GM18508 (cell line): Measurements from ENCODE around the gene CCL16.
"Not testable (repeated sequence)": the region's sequence is repeated elsewhere in the genome, so short reads cannot be mapped to it uniquely, and the experiment has no call there.

ENCODE experiments used
- ATAC-seq: cut with Tn5 transposase; IDR thresholded peaks from one replicate; pipeline ENCODE4 v1.9.1; 2021; ENCODE audit warnings: moderate number of reproducible peaks; ENCODE audit not compliant: insufficient read depth, unreplicated experiment

CCL16 gene, protein sequence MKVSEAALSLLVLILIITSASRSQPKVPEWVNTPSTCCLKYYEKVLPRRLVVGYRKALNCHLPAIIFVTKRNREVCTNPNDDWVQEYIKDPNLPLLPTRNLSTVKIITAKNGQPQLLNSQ

DNA sequence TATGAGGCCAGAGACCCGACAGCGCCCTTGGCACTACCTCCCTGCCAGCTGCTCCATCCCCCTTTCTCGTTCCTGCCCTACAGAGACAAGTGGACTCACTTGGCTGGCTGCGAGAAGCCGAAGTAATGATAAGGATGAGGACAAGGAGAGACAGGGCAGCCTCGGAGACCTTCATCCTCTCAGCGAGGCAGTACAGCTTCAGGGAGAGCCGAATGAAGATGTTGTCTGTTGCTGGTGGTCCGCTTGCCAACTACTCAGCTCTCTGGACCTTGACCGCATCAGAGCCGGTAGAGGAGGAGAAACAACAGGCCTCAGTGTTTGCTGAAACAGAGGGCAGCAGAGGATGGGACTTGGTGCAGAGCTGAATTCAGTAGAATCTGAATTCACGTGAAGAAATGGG, at the start of gene CCL16:
TSS of gene CCL16 (minus strand) at position 252 of the 400 bp plus-strand sequence. CDS start at position 175, 77 bp downstream.
- no peak for ATAC-seq

DNA sequence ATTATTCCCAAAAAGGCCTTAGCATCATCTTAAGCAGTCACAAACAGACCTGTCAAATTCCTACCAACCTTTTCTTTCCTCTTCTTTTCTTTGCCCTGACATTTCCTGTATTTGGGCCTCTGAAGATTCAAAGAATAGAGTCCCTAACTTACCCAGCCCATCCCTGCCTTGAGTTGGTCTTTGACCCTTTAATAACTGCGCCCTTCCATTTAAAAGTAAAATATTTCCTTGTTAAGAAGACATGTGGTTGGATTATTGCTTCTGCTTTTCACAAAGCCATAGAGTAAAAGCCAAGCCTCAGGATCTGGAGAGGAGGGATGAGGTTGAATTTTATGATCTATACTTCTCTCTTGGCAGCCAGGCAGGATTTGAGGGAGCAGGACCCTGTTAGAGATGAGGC, 49.7 kb upstream of the CCL16 start:
- no peak for ATAC-seq

DNA sequence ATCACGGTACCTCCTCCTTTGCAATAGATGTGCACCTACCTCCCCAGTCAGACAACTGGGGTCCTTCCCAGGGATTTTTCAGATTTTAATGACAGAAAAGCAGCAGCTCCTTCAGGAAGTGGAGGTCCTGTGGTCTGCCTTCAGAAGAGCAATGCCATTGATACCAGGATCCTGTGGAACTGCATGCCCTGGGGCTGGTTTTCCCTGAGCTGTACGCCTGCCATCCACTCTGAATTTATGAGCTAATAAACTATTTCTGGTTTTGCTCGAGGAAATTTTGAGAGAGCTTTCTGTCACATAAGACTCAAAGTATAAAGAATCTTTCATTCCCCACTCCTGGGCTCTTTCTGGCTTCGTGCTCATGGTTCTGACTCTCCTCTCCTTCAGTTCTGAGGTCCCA, 46.5 kb upstream of the CCL16 start:
- no peak for ATAC-seq

DNA sequence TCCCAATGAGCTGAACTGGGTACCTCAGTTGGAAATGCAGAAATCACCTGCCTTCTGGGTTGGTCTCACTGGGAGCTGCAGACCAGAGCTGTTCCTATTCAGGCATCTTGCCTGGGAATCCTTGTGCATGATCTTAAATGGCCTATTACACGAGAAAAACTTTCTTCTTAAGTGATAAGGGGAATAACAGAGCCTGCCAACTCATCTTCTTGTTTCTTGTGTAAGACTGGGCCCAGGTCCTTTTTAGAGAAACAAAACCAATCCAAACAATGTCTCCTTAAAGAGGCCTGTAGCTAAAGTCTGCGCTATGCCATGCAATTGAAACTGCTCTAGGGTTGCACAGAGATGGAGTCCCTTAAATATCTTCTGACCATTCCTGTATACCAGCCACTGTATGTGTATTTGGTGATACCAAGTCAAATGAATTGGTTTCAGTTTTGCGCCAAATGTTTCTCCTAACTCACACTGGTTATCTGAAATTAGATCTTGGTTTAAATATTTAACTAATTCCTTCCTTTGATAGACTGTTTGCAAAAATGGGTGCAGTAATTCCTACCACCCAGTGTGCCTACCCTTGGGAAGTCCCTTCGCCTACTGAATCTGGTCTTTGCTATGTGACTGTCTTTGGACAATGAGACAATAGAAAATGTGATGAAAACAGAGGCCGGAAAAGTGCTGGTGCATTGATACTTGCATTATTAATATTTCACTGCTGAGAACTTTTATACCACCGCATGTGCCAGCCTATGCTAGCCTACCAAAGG, 43.0 kb upstream of the CCL16 start:
- no peak for ATAC-seq

DNA sequence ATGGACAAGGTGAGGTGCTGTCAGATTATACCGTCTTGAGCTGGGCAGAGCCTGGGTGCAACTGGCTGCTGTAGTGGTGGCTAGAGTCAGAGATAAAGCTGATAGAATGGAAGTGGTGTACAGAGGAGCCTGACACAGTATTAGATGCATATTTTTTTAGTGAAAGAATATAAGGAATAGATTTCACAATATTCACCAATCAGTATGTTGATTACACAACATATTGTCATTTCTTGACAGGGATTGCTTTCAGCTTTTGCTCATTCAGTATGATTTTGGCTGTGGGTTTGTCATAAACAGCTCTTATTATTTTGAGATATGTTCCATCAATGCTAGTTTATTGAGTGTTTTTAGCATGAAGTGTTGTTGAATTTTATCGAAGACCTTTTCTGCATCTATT, 38.1 kb upstream of the CCL16 start:
- no peak for ATAC-seq

DNA sequence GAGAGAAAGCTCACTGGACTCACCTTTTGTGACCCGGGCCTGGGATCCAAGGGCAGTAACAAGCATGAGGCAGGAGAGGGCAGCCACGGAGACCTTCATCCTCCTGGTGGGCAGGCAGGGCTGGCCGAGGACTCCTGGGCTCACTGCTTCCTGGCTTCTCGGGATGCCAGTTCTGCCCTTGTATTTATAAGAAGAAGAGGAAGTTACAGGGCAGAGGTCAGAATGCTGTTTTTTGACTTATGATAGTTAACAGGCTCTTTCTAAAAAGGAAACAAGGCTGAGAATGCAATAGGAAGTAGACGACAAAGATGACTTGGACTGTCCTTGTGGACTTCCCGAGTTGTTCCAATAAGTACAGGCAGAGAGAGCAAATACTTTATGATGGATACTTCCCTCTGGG, 36.5 kb upstream of the CCL16 start, which contains the start of gene CCL23:
TSS of gene CCL23 (minus strand) at position 174 of the 400 bp plus-strand sequence. CDS start at position 99, 75 bp downstream.
- ATAC-seq: no peak

DNA sequence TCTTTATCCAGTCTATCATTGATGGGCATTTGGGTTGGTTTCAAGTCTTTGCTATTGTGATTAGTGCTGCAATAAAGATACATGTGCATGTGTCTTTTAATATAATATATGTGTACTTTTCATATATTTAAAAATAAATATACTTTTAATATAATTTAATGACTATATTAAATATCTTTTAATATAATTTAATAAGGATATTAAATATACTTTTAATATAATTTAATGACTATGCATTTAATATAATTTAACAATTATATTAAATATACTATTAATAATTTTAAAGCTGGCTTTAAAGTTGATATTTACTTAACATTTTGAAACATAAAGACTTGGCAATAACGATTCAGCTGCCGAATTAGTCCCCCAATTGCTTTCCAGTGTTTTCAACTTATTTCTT, 35.3 kb upstream of the CCL16 start:
- ATAC-seq: no peak

DNA sequence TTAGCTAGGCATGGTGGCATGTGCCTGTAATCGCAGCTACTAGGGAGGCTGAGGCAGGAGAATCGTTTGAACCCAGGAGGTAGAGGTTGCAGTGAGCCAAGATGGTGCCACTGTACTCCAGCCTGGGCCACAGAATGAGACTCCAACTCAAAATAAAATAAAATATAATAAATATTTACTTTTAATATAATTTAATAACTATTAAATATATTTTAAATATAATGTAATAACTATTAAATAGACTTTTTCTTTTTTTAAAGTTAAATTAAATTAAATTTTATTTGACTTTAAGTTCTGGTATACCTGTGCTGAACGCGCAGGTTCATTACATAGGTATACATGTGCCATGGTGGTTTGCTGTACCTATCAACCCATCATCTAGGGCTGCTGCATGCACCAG, 34.6 kb upstream of the CCL16 start:
- not testable (repeated sequence) for ATAC-seq

DNA sequence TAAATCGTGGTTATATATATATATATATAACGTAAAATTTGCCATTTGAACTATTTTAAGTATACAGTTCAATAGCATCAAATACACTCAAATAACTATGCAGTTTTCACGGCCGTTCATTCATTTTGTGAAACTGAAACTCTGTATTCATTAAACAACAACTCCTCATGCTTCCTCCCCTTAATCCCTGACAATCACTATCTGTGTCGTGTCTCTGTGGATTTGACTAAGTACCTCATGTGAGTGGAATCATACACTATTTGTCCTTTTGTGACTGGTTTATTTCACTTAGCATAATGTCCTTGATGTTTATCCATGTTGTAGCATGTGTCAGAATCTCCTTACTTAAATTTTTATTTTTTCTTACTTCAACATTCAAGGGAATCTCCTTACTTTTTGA, 33.6 kb upstream of the CCL16 start:
- no peak for ATAC-seq

DNA sequence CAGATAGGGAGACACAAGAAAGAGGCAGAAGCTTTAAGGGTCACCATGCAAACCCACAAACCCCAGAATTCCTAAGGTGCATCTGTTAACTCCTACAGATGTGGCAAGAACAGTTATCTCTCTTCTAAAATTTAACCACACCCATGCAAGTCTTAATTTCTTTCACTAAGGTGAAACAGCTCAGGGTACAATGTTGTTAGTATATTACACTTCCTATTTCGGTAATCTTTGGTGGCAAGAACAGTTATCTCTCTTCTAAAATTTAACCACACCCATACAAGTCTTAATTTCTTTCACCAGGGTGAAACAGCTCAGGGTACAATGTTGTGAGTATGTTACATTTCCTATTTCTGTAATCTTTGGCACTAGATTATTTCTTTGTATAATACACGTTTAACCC, 29.9 kb upstream of the CCL16 start:
- no peak for ATAC-seq

DNA sequence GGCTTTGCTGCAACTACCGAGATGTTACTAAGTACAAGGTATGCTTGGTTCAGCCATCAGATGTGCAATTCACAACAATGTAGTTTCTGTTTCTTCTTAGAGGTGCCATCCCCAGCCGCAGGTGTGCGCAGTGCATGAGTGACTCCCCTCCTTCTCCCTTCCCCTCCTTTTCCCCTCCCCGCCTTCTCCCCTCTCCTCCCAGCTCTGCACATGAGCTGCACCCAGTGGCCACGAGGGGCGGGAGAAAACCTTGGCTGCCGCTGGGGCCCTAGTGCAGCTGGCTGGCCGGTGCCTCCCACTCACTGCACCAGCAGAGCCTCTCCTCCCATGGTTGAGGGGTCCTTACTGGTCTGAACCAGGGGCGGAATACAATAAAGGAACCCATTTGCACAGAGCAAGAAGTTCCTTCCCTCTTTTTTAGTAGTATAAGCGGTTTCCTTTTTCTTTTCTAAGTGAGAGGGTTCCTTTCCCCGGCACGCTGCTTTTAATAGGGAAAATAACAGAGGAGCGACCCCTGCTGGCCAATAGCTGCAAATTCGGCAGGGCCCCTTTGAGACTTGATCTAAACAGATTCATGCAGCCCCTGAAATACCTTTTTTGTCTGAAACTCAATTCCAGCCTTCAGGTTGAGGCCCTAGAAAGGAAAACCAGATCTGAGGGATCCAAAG, 27.8 kb upstream of the CCL16 start:
- ATAC-seq: no peak

DNA sequence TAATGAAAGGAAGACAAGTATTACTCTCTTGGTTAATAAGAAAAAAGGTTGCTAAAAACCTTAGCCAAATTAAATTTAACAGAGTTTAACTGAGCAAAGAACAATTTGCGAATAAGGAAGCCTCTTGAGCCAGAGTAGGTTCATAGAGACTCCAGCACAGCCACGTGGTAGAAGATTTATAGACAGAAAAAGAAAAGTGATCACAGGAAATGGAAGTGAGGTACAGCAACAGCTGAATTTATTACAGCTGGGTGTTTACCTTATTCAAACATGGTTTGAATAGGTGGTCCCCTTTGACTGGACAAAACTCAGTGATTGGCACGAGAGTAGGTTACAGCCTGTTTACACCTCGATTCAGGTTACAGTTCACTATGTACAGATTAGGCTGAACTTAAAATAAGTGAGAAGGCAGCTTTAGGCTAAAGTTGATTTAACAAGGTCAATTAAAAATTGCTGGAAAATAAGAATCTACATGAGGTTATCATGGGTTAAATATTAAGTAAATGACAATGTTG, 23.4 kb upstream of the CCL16 start:
- no peak for ATAC-seq

DNA sequence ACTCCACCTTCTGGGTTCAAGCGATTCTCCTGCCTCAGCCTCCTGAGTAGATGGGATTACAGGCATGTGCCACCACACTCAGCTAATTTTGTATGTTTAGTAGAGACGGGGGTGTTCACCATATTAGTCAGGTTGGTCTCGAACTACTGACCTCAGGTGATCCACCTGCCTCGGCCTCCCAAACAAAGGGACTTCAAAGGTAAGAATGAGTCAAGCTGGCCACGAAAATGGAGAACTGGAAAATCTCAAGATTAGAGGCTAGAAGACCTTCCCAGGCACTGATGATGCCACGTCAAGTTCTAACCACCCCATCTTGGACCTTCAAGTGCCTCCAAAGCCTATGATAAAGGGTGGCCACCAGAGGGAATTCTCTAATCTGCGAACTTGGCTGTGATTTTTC, 21.3 kb upstream of the CCL16 start:
- no peak for ATAC-seq

DNA sequence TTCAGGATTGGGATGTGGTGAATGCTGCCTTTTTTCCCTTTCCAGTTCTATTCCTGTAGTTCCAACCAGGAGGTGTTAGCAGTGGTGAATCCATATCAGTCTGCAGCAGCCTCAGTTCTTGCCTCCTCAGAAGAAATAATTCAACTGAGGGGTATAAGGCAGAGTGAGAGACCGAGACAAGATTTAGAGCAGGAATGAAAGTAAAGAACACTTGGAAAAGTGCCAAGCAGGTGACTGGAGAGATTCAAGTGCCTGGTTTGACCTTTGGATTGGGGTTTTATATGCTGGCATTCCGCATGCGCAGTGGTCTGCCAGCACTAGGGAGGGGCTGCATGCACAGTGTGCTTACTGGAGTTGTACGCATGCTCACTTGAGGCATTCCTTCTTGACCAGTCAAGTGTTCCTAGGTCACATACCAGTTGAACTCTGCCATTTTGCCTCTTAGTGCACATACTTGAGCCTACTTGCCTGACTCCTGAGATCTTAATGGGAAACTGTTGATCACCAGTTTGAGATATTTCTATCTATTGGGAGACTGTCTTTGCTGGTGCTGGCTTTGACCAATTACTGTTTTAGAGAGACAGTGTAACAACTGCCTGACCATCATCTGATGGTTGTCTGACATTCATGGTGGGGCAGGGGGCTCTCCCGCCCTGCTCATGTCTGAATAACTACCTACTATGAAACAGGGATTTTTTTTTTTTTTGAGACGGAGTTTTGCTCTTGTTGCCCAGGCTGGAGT, 20.7 kb upstream of the CCL16 start:
- no peak for ATAC-seq

DNA sequence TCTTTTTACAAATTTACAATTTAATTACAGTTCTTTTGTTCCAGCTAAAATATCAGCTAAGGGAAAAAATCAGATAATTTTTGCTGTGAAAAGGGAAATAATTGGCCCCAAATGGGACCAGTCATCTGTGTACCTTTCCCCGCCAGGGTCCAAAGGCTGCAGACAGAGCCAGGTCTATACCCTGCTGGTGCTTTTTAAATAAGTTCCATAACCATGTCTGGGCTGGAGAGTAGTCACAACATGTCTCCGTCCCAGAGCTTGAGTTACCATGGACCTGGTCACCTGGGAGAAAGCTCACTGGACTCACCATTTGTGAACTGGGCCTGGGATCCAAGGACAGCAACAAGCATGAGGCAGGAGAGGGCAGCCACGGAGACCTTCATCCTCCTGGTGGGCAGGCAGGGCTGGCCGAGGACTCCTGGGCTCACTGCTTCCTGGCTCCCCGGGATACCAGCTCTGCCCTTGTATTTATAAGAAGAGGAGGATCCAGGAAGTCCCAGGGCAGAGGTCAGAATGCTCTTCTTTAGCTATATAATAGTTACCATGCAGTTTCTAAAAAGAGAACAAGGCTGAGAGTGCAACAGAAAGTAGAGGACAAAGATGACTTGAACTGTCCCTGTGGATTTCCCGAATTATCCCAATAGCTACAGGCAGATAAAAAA, 19.9 kb upstream of the CCL16 start, which contains the start of gene CCL15:
TSS of gene CCL15 (minus strand) at position 444 of the 662 bp plus-strand sequence. CDS start at position 383, 61 bp downstream.
- ATAC-seq: no peak

DNA sequence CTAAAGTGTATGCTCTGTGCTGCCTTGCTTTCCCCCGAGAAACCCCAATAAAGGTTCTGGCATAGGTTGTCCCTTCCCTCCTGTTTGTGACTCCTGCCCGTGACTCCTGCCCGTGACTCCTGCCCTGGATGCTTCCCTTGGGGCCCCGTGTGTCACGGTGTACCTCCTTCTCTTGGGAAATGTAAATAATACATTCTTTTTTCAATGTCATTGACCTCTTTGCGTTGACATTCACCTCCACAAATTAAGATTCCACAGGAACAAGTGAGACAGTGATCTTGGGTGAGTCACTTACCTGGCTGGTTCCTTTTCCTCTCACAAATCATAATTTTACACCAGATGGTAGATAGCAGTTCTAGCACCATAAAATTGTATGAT, 19.4 kb upstream of the CCL16 start:
- ATAC-seq: no peak

DNA sequence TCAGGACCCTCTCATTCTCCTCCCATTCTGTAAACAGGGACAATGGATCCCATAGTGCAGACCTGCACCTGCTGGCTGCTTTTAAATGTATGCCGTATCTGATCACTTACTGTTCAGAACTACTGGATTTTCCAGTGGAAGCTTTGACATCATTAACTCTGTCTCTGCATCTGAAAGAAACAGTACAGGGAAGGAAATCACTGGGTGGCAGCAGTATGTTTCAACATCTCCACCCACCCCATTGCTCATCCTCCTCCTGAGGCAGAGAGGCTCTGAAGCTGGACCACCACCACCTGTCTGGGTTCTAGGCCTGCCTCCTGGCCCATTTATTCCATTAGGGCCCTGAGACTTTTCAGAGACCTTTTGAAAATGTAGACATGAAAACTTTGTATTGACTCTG, 17.5 kb upstream of the CCL16 start:
- ATAC-seq: no peak

DNA sequence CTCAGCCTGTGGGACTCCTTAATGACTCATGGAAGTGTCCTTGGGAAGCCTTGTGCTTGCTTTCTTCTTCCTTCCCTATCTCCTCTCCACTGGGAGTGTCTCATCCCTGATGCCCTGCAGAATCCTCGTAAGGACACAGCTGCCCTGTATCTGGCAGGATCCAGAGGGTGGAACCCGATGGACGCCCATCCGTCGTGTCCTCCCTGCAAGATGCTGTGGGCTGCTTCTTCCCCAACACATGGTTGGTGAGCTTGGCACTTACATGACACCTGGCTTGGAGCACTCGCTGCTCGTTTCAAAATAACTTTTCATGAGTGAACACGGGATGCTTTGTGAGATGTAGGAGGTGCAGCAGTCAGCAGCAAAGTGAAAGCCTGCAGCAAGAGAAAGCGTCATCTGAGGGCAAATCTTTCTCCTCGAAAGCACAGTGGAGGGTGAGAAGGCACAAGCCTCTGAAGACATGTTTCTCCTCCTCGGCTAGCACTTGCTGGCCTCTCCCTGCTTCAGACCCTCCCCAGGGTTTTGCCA, 16.8 kb upstream of the CCL16 start:
- ATAC-seq: no peak

DNA sequence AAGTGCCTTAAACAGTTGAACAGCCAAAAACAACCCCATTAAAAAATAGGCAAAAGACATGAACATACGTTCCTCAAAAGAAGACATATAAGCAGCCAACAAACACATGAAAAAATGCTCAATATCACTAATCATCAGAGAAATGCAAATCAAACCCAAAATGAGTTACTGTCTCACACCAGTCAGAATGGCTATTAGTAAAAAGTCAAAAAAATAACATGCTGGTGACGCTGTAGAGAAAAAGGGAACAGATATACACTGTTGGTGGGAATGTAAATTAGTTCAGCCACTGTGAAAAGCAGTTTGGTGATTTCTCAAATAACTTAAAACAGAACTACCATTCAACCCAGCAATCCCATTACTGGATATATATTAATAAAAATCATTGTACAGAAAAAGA, 14.0 kb upstream of the CCL16 start:
- not testable (repeated sequence) for ATAC-seq

DNA sequence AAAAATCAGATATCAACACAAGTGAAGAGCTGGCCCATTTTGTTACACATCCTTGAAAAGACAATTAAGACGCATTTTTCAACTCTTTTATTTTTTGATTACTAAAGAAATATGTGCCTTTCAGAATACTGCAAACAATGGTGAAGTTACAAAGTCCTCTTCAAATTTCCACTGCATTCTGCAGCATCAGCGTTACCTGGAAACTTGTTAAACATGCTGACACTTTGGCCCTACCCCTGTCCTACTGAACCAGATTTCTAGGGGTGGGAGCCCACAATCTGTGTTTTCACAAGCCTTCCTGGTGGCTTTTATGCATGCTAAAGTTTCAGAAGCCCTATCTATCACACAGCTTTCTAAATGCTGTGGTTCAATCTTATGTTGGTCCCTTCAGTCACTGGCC, 9.8 kb upstream of the CCL16 start:
- no peak for ATAC-seq
